Adipose tissue (tissue), 3 donors: ENCODE data around the gene ASPHD1. TPM values are rescaled to one million over a fixed set of nuclear protein-coding genes. Genes with fewer than 3 reads are reported as not detected.
A peak's percentile ranks its signal among the peaks of the same experiment; 100 is the strongest.
"Not testable (repeated sequence)": the region's sequence is repeated elsewhere in the genome, so short reads cannot be mapped to it uniquely, and the experiment has no call there.

ENCODE experiments used
- H3K27ac ChIP-seq: one replicate; pipeline ENCODE4 v1.5.1; 2013; ENCODE audit warnings: low read depth, low read length
- WGBS, 3 donors: extraction: QIAGEN DNeasy Blood & Tissue Kit; methylation state at CpG; one replicate each; pipeline ENCODE4 v1.1.7; 2013; 5-methylcytosine and 5-hydroxymethylcytosine counted together
- polyA plus RNA-seq, 3 donors: library from polyadenylated mRNA; stranded (reverse); fragments of 200-250 nt; gene quantifications; one replicate each; pipeline ENCODE4 v1.2.3, GENCODE V29; 2013
- donor health status: healthy with polysubstance abuse.
- donor health status: Bipolar disorder and iron deficiency.
- donor health status: healthy.

The ASPHD1 gene, protein sequence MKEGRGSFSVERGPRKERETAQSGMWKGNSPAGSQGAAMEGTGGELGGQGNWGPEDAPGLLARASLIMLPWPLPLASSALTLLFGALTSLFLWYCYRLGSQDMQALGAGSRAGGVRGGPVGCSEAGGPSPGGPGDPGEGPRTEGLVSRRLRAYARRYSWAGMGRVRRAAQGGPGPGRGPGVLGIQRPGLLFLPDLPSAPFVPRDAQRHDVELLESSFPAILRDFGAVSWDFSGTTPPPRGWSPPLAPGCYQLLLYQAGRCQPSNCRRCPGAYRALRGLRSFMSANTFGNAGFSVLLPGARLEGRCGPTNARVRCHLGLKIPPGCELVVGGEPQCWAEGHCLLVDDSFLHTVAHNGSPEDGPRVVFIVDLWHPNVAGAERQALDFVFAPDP
- 1 to 10 TPM; 3.0 to 7.0 (median 4.5) TPM for polyA plus RNA-seq

DNA sequence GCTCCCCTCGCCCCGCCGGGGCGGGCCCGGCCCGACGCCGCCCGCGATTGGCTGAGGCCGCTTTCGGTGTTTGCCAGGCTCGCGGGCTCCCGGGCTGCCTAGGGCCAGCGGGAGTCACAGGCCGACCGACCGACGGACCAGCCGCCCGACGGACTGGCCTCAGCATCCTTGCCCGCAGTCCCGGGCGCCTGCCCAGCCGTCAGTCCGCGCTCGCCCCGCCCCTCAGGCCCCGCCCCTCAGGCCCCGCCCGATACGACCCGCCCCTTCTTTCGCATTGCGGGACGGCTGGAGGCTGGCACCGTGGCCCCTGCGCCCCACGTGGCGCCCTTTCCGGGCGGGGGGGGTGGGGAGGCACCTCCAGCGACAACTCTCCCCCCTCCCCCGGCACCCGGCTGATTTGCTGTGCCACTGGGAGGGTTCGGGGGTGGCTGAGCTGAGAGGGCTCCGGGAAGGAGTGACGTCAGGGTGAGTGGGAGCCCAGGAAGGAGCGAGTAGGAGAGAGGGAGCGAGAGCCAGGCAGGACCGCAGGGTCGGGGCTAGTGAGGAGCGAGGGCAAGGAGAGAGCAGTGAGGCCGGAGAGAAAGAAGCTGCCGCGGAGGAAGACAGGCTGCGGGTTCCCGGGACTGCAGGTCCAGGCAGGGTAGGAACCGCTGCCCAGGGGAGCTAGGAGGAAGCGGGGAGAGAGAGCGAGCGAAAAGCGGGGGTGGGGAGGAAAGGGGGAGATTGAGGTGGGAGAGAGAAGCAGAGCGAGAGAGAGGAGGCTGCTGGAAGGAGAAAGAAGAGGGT is at the start of gene ASPHD1:
ASPHD1 (plus strand) TSS at position 387 of the 786 bp plus-strand sequence. CDS start 484 bp downstream, outside the sequence.
- 1 to 2% (median 1%) methylated on average over 50 to 67 of the region's 67 CpGs for WGBS, 3 donors
- H3K27ac ChIP-seq, result no peak within 1 kb of the TSS

DNA sequence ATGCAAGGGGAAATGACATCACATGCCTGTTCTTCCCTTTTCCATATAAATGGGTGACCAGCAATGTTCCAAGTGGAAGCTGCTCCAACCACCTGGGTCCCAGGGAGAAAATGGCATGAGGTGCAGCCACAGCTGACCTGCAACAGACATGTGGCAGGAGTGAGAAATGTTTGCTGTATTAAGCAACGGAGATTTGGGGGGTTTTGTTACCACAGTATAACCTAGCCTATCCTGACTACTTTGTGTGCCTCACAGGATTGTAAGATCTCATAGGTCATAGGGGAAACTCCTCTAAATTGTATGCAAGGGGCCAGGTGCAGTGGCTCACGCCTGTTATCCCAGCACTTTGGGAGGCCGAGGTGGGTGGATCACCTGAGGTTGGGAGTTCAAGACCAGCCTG is 49.3 kb upstream of the ASPHD1 start:
- no peak overlapping the region for H3K27ac ChIP-seq
- WGBS, 3 donors, result 73 to 93% (median 91%) methylated on average over 3 of the region's 3 CpGs

- H3K27ac ChIP-seq, result no peak overlapping the region
- WGBS, 3 donors, result 34 to 62% (median 51%) methylated on average over 7 of the region's 7 CpGs
These were observed 47.6 kb upstream of the ASPHD1 start for GRCh38 chr16:29852654-29853053.

DNA sequence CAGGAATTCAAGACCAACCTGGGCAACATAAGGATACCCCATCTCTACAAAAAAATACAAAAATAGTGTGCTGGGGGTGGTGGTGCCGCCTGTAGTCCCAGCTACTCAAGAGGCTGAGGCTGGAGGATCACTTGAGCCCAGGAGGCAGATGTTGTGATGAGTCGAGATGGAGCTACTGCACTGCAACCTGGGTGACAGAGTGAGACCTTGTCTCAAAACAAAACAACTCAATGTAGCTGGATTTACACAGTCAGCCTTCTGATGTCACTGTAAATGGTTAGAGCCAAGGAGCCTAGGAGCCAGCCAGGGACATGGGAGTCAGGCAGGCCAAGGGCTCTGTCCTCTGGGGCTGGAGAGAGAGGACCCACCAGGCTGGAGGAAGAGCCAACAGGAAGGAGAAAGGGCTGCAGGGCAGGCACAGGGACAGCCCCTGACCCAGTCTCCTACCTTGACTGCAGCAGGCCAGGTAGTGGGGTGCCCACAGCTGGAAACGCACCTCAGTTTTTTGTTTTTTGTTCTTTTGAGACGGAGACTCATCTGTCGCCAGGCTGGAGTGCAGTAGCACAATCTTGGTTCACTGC is 45.7 kb upstream of the ASPHD1 start:
- 89 to 93% (median 92%) methylated on average over 5 of the region's 5 CpGs for WGBS, 3 donors
- H3K27ac ChIP-seq, result no peak overlapping the region

- WGBS, 3 donors, result 73 to 84% (median 78%) methylated on average over 7 of the region's 7 CpGs
- no peak overlapping the region for H3K27ac ChIP-seq
These were observed 43.0 kb upstream of the ASPHD1 start for GRCh38 chr16:29857133-29857760.

DNA sequence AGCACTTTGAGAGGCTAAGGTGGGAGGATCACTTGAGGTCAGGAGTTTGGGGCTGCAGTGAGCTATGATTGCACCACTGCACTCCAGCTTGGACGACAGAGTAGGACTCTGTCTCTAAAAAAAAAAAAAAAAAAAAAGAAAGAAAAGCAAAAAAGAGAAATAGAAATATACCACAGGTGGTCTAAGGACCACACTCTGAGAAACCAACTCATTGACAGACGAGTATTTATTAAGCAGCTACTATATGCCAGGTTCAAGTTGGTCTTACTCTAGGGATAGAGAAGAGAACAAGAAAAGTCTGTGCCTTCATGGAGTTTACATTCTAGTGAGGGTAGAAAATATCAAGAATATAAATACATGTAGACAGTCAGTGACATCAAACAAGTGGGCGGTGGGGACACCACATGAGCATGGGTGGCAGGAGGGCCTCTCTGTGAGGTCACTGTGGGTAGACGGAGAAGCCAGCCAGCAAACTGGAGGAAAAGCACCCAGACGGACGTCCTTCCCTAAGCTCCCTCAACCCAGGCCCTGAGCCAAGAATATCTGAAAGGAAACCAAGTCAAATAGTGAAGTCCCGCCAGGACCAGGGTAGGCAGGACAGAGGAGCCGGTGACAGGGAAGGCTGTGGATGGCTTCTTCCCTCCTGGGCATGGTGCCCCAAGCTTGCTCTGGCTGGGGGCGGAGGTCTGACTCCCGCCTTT is 42.0 kb upstream of the ASPHD1 start:
- H3K27ac ChIP-seq, result no peak overlapping the region
- WGBS, 3 donors, result 58 to 71% (median 59%) methylated on average over 9 to 10 of the region's 10 CpGs

GRCh38 chr16:29858974-29859373 is 41.3 kb upstream of the ASPHD1 start:
- H3K27ac ChIP-seq, result no peak overlapping the region
- 92 to 94% (median 93%) methylated on average over 19 of the region's 19 CpGs for WGBS, 3 donors

- 61 to 83% (median 83%) methylated on average over 9 of the region's 9 CpGs for whole genome bisulfite sequencing, 3 donors
These were observed 40.1 kb upstream of the ASPHD1 start for GRCh38 chr16:29860218-29860617.

DNA sequence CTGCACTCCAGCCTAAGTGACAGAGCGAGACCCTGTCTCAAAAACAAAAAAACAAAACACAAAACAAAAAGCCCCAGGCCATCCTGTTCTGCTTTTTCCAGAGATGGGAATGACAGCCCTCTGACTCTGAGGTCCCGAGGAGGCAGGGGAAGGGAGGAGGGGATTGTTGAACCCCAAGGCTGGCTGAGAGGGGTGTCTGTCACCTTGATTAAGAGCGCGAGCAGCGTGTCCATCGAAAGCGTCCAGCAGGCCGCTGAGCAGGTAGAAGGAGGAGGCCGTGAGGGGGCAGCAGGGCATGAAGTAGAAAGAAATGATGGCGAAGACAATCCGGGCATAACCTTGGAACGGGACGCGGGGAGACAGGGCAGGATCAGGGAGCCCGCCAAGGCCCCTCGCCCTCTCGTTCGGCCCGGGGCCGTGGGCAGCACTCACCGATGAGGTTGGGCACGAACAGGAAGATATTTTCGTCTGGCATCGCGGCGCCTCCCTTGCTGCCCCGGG is 37.9 kb upstream of the ASPHD1 start:
- WGBS, 3 donors, result 1 to 2% (median 2%) methylated on average over 27 of the region's 27 CpGs
- no peak overlapping the region for H3K27ac ChIP-seq

More at GRCh38 chr16:29860218-29860617, 40.1 kb upstream of the ASPHD1 start:
- H3K27ac ChIP-seq, result no peak overlapping the region

DNA sequence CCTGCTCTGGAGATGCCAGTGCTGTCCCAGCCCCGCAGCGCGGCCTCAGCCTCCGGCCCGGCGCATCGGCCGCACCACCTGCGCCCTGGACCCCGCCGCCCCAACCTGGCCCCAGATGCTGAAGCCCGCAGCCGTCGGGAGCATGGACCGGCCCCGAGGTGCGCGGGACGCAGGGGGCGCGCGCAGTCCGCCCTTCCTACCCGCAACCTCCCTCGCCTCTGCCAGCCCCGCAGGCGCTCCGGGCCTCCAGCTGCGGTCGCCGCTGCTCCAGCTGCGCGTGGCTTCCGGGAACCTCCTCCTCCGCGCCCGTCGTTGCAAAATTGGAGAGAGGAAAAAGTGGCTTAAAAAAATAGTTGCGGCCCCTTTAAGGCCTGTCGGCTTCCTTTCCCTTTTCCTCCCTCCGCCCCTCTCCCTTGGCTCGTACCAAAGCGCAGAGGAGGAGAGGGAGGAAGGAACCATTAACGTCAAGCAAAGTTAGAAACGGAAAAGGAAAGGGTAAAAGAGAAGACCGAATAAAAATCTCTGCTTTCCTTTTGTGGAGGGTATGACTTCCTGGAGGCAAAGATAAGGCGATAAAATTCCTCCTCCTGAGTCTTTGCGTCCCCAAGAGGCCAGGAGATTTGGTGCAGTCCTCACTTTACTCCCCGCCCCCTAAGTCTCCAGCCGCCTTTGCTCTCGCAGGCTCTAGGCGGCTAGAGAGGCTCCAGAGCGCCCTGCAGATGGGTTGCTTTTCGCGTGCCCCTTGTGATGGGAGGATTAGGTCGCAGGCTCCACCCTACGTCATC is 37.2 kb upstream of the ASPHD1 start, which contains the start of gene CDIPT:
CDIPT (minus strand) TSS at position 343 of the 785 bp plus-strand sequence. CDS start 369 bp downstream, outside the sequence.
- peak within 1 kb of the TSS; percentile 75 for H3K27ac ChIP-seq
- 0 to 1% (median 0%) methylated on average over 44 to 57 of the region's 57 CpGs for WGBS, 3 donors

DNA sequence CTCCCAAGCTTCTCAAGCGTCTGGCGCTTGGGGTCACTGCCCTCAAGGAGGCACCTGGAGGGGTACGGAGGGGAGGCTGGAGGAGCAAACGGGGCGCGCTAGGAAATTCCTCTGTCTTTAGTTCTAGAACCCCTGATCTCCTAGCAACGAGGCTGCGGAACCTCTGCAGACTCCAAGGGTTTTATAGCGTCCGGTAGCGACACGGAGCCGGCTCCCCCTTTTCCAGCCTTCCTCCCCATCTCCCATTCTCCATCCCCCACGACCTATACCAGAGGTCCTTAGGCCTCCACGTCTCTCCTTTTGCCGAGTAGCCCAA is 36.7 kb upstream of the ASPHD1 start:
- WGBS, 3 donors, result 20 to 34% (median 33%) methylated on average over 14 to 16 of the region's 16 CpGs
- no peak overlapping the region for H3K27ac ChIP-seq

DNA sequence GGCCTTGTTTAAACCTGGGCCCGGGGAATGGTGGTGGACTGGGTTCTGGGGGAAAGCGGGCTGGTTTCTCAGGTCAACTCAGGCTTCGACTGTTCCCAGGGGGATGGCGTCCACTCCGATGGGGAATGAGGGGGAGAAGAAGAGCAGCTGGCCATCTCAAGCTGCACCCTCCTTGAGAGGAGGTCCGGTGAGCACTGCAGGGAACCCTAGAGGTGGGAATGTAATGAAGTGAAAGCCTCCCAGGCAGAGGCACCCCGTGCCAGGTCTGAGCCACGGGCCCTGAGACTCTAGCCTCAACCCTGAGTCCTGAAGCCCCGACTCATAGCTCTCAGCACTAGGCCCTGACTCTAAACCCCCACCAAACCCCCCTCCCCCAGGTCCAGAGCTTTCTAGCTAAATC is 36.1 kb upstream of the ASPHD1 start:
- H3K27ac ChIP-seq, result no peak overlapping the region
- WGBS, 3 donors, result 78 to 85% (median 80%) methylated on average over 8 to 9 of the region's 9 CpGs

DNA sequence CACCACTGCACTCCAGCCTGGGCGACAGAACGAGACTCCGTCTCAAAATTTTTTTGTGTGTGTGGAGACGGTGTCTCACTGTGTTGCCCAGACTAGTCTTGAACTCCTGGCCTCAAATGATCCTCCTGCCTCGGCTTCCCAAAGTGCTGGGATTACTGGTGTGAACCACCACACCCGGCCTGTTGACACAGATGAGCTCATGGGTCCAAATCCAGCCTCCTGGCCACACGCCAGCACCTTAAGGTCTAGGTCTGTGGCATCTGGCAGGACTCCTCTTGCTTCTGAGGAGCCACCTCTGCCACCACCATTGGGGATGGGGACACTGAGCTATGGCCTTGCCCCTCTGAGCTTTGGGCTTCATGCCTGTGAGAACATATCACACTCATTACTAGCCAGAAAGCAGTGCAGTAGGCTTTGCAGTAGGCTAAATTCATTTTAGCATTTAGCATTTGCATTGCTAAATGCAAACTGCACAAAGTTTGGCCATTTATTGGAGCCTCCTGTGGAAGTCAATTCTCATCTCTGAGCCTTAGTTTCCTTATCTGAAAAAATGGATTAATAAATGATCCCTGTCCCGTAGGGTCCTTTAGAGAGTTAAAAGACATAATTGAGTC is 31.8 kb upstream of the ASPHD1 start:
- H3K27ac ChIP-seq, result no peak overlapping the region
- 67 to 86% (median 74%) methylated on average over 8 of the region's 8 CpGs for WGBS, 3 donors

- H3K27ac ChIP-seq, result not testable (repeated sequence)
- 88 to 90% (median 89%) methylated on average over 8 of the region's 8 CpGs for WGBS, 3 donors
These were observed 31.2 kb upstream of the ASPHD1 start for GRCh38 chr16:29869067-29869466.

DNA sequence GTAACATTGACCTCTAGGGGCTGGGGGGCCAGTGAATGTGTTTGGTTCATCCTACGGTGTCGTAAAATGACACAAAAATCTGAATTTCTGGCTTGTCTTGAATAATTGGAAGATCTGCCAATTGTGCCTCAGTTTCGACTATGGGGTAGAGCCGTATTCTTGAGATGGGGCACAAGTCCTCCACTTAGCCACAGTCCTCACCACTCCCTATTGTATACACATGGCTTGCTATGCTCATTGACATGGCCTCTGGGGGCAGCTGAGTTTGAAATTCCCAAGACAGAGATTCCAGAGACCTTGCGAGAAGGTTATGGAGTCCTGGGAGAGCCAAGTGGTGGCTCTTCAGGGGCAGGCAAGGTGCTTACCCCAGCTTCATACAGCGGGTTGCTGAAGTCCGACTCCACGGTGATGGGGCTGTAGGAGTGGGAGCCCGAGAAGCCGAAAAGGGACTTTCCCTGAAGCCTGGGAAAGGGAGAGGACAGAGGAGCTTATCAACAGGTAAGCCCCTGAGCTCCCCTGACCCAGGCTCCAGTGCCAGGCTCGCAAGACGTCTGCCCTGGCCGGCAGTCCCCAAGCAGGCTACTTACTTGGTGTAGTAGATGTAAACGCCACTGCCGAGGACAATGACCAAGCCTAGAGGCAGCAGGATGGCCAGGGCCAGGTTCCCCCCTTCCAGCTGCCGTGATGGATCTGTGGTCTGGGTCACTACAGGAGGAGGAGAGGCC is 28.3 kb upstream of the ASPHD1 start:
- 91 to 95% (median 94%) methylated on average over 16 of the region's 16 CpGs for WGBS, 3 donors
- H3K27ac ChIP-seq, result no peak overlapping the region

DNA sequence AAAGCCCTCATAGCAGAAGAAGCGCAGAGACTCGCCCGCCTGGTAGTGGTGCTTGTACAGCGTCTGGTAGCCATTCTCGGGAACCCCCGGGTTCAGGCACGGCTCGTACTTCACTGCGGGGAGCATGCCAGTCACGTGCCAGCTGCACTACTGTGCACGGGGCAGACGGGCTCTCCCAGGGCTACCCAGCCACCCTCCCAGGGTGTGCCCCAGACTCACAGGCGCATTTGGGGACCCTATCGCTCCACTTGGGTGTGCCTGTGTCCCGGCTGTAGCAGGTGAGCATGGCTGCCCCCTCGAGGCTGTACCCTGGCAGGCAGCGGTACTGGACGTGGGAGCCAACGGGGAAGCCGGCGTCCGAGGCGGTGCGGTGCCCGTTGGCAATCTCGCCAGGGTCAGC is 27.0 kb upstream of the ASPHD1 start:
- 91 to 95% (median 91%) methylated on average over 26 of the region's 26 CpGs for WGBS, 3 donors
- no peak overlapping the region for H3K27ac ChIP-seq
